HG03432 (cell line): ENCODE measurements around the gene TBX1.
"Not testable (repeated sequence)": the region's sequence is repeated elsewhere in the genome, so short reads cannot be mapped to it uniquely, and the experiment has no call there.

Experiments
- ATAC-seq: cut with Tn5 transposase; IDR thresholded peaks from one replicate; pipeline ENCODE4 v1.9.1; 2021; ENCODE audit warnings: mild to moderate bottlenecking, moderate library complexity; ENCODE audit not compliant: unreplicated experiment

Gene TBX1

DNA sequence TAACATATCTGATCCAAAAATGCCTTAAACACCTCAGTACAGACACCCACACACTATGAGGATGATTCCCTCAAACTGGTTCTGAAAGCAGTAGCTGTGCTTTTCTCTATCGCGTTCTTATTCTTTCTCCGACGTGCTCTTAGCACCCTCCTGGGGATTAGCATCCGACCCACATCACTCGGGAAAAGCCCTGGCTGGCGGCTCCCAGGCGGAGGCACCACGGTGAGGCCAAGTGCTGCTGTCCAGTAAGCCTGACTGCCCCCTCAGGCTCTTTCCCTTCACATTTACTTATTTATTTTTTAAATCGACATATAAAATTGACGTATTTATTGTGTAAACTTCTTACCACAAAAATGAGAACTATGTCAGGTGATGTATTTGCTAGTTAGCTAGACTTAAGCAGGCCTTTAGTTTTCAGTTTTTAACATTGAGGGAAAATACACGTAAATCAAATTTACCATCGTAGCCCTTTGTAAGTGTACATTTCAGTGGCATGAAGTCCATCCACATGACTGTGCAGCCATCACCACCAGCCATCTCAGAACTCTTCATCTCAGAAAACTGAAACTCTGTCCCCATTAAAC, 19.2 kb downstream of the TBX1 start:
- ATAC-seq, result no peak

DNA sequence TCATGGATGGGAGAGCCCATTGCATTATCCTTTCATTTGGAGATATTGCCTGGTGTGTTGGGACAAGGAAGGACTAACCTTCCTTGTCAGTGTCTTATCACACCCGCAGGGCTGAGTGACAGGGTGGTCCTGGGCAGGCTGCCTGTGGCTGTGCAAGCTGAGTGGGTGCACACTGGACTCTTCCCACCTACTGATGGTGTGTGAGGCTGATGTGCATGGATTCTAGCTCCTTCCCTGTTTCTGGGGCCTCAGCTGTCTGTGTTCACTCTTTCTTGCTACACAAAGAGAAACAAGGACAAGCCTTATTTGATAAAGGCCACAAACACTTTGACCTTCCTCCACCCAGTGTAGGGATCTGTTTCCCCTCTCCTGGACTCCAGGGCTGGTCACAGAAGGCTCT, 22.0 kb downstream of the TBX1 start:
- ATAC-seq, result no peak

- no peak for ATAC-seq
These were observed 23.2 kb downstream of the TBX1 start for GRCh38 chr22:19783586-19784383.

GRCh38 chr22:19784384-19785175, 24.0 kb downstream of the TBX1 start:
- no peak for ATAC-seq

DNA sequence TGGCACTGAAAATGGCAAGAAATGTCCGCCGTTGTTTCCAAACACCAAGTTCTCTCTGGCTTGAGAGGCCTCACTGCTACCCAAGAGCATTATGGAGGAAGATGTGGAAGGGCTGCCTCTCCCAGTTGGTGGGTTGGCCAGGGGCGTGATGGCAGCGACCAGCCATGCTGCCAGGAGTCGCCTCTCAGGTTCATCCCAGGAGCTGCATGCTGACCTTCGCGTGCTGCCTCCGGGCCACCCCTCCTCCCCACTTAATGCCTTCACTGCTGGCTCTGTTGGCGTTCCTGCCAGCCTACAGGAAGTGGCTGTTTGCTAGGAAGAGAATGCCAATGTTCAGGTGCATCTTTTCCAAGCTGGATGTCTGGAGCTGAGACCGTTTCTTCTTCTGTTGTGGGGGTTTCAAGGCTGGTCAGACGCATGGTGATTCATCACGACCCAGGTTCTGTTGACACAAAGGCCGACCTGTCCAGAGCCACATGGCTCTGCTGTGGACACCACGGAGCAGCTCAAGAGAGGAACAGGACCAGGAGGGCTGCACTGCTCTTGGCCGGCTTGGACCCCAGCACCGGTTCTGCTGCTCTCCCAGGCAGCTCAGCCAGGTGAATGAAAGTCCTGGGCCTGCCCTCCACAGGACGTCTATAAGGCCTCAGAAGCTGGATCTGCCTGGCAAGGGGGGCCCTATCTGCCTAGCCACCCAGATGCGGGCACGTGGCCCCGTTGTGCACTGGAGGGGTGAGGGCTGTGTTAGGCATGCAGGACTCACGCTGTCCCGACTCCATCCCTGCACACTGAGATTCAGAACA, 25.1 kb downstream of the TBX1 start:
- ATAC-seq, result no peak

DNA sequence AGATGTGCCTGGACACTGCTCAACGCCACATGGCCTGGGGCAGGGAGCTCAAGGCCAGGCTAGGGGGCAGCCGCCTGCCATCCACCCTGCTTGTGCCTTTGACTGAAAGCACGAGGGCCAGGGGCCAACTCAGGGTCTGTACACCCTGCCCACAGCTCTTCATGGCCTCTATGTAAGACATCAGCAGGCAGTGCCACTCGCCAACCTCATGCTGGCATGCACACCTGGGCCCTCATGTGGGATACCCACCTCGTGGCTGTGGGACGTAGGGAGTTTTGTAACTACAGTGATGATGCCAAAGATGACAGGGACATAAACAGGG, 25.6 kb downstream of the TBX1 start:
- no peak for ATAC-seq

DNA sequence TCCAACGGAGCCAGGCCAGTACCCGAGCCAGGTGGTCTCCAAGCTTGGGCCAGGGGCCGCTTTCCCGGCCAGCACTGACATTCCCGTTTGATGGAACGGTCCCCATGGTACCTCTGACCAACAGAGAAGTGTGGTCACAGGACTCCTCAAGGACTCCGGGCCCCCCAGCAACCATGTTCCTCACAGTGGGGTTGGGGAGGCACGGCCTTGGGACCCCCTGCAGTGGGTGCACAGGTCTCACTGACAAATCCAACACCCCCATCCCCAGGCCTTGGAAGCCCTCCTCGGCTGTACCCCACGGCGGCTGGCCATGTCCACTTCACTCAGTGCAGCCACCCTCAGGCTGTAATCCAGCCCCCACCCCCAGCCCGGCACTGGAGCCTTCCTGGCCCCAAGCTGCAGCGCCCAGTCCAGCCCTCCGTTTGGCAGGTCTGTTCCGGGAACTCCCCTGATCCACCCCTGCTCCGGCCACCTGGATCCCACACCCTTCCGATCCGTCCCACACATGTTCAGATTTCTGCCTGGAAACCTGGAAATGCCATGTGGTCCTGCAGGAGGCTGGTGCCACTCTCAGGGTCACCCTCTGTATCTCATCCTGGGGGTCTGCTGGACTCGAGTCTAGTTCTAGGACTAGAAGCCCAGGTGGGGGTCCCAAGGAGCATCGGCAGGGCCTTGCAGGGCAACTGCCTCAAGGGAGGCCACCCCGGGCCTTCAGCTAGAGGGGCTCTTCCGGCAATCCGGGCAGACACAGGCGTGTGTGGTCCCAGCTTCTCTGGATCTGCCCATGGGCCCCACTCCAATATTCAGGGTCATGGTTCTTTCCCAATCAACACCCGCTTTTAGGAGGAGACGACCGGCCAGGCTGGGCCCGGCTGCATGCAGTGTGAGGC, 26.6 kb downstream of the TBX1 start:
- ATAC-seq, result no peak

DNA sequence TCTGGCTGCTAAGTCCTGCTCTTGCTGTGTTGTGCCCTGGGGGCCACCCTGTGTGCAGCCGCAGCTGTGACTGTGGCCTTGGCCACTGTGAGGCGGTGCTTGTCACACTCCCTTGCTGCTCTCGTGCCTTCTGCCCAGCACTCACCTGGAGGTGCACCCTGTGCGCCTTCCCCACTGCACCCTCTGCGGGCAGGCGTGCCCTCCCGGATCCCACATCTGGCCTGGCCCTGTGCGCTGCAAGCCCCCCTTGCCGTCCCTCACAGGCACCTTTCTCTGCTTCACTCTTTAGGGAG, 27.2 kb downstream of the TBX1 start:
- no peak for ATAC-seq

DNA sequence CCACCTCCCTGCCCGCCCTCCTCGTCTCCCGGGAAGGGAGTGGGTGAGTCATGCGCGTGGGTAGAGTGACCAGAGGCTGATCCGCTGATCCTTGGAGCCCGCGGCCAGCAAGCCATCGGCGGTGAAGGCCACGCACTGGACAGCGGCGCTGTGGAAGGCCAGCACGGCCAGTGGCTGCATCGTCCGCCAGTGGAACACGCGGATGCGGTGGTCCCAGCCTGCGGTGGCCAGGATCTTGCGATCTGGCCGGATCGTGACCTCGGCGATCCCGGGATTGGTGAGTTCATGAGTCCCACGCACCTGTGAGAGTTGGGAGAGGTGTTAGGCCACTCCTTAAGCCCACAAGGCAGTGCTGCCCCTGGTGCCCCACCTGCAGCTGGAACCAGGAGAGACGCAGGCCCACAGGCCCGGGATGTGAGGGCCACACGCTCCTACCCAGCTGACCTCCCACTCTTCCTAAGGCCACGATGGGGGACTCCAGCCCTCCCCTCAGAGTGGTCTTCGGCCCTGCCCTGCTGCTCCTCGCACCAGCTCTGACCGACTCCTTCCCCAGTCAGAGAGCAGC, 28.2 kb downstream of the TBX1 start:
- no peak for ATAC-seq

DNA sequence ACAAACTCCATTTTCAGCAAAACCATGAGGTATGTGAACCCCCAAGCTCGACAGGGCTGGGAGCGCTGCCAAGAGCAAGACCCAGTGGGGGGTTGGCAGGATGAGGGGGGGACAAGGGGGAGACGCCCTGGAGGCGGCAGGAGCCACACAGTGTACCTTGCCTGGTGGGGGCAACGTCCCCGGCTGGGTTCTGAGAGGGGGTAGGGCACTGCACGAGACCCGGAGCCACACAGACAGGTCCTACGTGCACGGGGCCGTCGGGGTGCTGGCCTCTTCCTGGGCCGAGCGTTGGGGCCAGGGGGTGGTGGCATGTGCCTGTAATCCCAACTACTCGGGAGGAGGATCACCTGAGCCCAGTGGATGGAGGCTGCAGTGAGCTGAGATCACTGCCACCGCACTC, 28.8 kb downstream of the TBX1 start:
- ATAC-seq, result no peak

DNA sequence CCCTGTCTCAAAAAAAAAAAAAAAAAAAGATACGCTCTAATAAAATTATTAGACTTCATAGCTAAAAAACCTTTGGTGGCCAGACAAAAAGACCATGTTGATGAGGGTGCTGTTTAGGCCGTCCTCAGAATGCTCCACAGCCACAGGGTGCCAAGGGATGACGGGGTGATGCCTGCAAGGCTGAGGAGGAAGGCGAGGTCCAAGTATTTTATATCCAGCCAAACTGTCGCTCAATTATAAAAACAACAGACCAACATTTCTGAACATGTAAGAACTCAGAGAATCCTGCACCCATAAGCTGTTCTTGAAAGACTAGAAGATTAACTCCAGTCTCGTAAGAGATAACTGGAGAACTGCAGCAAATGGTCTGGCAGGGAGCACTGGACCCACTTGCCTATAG, 29.2 kb downstream of the TBX1 start:
- no peak for ATAC-seq

DNA sequence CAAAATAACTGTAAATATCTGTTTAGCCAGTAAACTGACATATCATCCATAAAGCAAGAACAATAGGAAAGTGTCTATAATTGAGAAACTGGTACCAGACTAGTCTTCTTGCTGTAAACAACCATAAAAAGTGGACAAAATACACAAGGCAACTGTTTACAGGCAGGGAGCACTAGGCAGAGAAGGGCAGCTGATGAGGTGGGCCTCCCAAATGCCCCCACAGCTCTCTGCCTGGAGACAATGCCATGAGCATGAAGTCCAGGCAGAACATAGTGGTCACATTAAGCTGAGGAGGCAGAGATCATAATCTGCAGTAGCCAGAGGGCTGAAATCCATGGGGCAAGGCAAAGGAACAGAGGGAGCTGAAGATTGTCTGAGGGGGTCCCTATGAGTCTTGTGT, 30.7 kb downstream of the TBX1 start:
- no peak for ATAC-seq

DNA sequence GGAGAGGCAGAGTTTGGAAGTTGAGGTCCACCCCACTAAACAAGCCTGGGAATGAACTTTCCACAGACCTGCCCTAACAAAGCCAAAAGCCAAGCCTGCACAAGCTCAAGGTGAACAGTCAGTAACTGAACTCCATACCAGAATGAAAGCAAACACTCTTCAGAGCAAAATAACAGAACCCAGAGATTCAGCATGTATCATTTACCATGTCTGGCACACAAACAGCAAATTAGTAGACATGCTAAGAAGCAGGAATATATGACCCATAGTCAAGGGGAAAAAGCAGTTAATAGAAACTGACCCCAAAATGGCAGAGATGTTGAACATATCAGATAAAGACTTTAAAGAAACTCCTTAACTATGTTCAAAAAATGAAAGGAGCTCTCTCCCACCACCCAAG, 31.3 kb downstream of the TBX1 start:
- ATAC-seq, result no peak

- ATAC-seq, result not testable (repeated sequence)
These were observed 31.9 kb downstream of the TBX1 start for GRCh38 chr22:19792383-19792896.

DNA sequence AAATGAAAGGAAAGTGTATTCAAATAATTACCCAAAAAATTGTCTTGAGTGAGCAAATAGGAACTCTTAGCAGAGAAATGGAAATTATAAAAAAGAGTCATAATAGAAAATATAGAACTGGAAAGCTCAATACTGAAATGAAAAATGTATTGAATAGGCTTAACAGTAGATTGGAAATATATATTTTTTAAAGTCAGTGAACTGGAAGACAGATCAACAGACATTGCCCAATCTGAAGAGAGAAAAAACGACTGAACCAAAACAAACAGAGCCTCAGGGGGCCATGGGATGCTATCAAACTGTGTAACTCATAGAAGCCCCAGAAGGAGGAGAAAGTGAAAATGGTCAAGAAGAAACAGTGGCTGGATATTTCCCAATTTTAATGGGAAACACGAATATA, 32.6 kb downstream of the TBX1 start:
- no peak for ATAC-seq

DNA sequence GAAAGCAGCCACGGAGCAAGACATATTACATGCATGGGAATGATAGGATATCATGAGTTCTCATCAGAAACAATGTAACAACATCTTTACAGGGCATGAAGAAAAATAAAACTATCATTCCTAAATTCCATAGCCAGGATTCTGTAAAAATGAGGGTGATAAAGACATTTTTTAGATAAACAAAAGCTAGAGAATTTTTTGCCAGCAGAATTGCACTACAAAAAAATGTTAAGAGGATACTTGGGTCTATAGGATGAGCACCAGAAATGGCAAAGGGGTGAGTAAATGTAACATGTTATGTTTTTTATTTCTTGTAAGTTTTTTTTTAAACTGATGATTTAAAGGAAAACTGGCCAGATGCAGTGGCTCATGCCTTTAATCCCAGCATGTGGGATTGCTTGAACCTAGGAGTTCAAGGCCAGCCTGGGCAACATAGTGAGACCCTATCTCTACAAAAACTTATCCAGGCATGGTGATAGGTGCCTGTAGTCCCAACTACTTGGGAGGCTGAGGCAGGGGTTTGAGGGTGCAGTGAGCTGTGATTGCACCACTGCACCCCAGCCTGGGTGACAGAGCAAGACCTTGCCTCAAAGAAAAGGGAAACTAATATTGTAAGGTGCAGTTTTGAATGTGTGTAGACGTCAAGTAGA, 33.2 kb downstream of the TBX1 start:
- ATAC-seq, result no peak

DNA sequence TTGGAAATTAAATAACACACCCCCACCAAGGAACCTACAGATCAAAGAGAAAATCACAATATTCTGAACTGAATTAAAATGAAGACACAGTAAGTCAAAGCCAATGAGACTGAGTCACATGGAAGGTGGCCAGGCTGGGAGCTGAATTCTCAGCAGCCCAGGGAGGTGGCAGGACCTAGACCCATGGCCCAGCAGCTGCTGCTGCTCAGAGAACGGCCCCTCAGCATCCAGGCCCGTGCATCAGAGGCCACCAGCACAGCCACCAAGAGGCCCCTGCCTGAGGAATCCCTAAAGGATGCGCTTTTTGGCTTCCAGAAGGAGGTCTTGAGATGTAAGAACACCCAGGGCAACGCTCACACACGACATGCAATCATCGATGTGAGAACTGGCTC, 35.0 kb downstream of the TBX1 start:
- no peak for ATAC-seq

DNA sequence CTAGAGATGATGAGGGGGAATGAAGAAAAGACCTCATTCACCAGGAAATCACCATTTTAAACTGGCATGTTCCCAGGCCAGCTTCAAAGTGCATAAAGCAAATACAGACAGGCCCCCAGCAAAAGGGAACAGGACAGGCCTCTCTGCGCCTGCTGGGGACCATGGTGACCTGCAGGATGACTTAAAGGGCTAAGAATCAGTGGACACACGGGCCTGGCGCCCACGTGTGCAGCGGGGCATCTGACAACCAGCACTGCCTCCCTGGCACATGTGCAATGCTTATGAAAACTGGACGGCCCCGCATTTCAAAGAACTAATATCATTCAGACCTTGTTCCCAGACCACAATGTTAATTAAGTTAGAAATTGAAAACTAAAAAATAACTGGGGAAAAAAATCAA, 35.6 kb downstream of the TBX1 start:
- no peak for ATAC-seq
